ENCODE results near the gene FAM83F.

The FAM83F gene

DNA sequence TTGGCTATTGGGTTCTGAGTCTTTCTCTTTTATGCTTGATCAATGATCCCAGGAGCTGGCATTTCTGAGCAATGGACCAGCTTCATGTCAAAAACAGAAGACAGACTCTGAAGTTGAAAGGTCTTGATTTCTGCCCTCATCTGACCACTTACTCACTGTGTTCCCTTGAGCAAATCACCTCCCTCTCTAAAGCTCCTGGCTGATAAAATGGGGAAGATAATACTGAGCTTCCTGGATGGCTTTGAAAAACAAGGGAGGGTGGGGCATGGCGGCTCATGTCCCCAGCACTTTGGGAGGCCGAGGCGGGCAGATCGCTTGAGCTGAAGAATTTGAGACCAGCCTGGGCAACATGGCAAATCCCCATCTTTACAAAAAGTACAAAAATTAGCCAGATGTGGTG is 6.4 kb downstream of the FAM83F start:
- DNase-seq (ENCODE audit: low read depth in 2 of 2), result no peak
- H3K4me3 ChIP-seq (replicated peaks in 1 of 2; ENCODE audit: low read depth in 2 of 2, low read length in 2 of 2), result no peak overlapping the region

DNA sequence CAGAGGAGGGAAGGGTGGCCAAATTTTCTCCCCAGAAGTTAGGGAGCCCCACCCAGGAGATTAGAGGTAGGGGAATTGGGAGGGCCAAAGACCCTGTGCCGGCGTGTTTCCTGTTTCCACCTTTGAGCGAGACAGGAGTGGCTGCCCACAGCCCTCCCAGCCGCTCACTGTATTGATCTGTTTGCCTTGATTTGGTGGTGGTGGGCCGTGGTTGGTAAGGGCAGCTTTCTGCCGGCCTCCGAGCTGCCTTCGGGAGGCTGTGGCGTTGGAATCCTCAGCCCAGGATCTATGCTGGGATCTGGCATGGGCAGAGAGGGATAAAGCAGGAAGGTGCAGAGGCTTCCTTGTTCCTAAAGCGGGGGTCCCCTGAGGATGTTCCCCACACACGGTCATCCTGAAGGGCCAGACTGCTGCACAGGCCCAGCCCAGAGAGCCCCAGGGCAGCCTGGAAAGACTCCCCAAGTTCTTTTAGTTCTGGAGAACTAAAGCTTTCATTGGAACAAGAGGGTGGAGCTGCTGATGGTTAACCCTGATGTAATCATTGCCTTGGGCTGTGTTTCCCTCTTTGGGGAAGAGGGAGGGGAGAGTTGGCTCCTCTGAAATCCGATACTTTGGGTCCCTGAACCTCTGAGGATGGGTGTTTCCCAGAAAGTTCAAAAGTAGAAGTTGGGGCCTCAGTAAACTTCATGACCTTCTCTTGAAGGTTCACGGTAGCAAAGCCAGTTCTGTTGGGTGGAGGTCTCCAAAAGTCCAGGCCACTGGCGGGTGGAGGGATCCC is 7.2 kb downstream of the FAM83F start:
- TF ChIP-seq, protein P1, sequence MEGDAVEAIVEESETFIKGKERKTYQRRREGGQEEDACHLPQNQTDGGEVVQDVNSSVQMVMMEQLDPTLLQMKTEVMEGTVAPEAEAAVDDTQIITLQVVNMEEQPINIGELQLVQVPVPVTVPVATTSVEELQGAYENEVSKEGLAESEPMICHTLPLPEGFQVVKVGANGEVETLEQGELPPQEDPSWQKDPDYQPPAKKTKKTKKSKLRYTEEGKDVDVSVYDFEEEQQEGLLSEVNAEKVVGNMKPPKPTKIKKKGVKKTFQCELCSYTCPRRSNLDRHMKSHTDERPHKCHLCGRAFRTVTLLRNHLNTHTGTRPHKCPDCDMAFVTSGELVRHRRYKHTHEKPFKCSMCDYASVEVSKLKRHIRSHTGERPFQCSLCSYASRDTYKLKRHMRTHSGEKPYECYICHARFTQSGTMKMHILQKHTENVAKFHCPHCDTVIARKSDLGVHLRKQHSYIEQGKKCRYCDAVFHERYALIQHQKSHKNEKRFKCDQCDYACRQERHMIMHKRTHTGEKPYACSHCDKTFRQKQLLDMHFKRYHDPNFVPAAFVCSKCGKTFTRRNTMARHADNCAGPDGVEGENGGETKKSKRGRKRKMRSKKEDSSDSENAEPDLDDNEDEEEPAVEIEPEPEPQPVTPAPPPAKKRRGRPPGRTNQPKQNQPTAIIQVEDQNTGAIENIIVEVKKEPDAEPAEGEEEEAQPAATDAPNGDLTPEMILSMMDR (IDR thresholded peaks at IDR 0.05; ENCODE audit: low read depth, low read length), result no peak
- H3K4me3 ChIP-seq (replicated peaks in 1 of 2; ENCODE audit: low read depth in 2 of 2, low read length in 2 of 2), result no peak overlapping the region
- no peak for DNase-seq (ENCODE audit: low read depth in 2 of 2)

More for the DNA sequence above, 6.4 kb downstream of the FAM83F start:
- TF ChIP-seq, protein P1 (IDR thresholded peaks at IDR 0.05; ENCODE audit: low read depth, low read length), result no peak

DNA sequence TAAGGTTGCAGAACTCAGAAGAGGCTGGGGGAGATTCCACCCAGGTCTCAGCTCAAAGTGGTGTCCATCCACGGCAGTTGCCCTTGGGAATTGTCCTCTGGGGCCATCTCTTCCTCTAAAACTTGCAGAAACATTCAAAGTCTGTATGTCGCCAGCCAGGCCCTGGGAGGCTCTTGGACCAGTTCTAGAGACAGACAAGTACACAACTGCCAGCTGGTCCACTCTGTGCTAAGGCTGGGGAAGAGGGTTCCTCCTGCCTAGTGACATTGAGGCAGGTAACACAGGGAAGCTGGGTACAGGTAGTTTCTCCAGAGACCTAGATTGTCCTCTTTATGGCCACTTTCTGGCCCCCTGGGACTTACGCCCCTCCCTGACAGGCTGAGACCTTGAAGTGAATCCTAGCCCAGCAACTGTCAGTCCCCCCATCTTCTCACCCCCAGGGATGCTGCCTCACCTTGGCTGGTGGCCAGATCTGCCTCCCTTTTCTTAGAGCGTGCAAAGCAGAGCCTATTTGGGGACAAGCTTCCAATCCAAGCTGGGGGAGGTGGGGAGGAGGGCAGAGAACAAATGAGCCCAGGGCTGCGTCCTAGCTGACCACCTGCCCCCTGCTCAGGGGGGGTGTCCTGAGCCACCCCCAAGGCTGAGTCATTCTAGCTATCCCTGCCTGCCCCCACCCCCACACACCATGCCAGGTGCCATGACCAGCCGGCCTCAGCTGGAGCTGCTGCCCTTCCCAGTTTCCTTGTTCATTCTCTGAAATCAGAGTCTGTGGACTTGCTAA is 8.4 kb downstream of the FAM83F start:
- TF ChIP-seq, protein P1 (IDR thresholded peaks at IDR 0.05; ENCODE audit: low read depth, low read length), result no peak

DNA sequence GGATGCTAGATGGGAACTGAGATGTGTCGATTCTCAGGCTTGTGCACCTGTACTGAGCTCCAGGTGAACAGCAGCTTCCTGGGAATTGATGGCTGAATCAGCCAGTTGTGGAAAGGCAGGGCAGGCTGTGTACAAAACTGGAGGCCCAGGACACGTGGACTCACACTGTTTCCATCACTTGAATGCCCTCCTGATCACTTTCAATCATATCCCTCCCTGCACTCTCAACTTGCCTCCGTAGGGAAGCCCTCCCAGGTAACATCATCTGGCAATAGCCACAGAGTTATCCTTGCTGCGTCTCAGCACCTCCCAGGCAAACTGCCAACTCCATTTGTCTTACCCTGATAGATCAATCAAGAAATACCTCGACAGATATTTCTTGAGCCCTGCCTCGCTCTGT is 10.1 kb downstream of the FAM83F start:
- DNase-seq (ENCODE audit: low read depth in 2 of 2), result no peak
- no peak overlapping the region for H3K4me3 ChIP-seq (replicated peaks in 1 of 2; ENCODE audit: low read depth in 2 of 2, low read length in 2 of 2)
- TF ChIP-seq, protein P1 (IDR thresholded peaks at IDR 0.05; ENCODE audit: low read depth, low read length), result no peak

More for the DNA sequence above, 8.4 kb downstream of the FAM83F start:
- H3K4me3 ChIP-seq (replicated peaks in 1 of 2; ENCODE audit: low read depth in 2 of 2, low read length in 2 of 2), result no peak overlapping the region
- DNase-seq (ENCODE audit: low read depth in 2 of 2), result no peak

DNA sequence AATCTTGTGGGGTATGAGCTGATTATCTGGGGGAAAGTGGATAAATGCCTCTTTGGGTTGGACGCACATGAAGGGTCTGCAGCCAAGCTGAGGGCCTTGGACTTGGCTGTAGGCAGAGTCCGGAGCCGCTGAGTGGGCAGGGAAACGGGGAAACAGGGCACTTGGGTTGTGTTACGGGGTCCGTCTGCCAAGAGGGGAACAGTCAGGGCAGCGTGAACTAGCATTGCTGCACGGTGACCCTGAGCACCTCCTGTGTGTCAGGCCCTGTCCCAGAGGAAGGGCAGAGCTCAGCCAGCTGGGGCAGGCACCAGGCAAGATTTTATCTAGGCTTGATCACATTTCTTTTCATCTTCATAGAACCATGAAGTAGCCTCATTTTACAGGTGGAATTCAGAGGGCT is 11.9 kb downstream of the FAM83F start:
- no peak overlapping the region for H3K4me3 ChIP-seq (replicated peaks in 1 of 2; ENCODE audit: low read depth in 2 of 2, low read length in 2 of 2)
- DNase-seq (ENCODE audit: low read depth in 2 of 2), result no peak
- TF ChIP-seq, protein P1 (IDR thresholded peaks at IDR 0.05; ENCODE audit: low read depth, low read length), result no peak

DNA sequence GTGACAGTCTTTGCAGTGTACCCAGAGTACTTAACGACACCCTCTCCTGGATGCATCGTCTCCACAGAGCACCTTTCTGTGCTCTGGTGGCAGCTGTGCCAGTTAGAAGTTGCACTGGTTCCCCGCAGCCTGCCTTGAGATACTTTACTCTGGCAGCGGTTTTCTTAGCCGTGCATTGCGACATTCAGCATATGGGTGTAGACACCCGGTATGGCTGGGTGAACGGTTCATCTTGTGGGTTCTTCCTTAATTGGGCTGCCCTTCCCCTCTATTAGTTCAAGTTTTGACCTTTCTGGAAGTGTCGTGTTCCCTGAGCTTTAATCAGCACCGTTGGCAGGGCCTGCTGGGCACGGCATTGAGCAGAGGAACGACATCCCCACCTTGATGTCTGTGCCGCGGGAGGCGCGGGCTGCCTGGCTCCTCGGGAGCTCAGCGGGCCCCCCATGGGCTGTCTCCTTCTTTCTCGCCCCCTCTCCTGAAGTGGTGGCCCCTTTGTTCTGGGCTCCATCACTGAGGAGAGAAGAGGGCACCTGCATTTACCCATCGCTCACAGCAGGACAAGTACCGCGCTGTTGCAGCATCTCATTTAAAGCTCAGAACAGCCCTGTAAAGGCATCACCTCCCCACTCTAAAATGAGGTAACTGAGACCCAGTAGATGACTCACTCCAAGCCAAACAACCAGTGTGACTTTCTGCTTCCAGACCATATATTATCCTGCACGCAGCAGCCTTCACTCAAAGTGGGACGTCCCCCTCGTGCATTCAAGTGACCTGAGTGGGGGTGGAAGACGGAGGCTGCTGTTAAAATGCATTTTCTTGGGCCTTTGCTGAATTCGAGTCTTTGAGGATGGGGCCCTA is 13.3 kb downstream of the FAM83F start:
- DNase-seq (ENCODE audit: low read depth in 2 of 2), result no peak
- TF ChIP-seq, protein P1 (IDR thresholded peaks at IDR 0.05; ENCODE audit: low read depth, low read length), result no peak
- H3K4me3 ChIP-seq (replicated peaks in 1 of 2; ENCODE audit: low read depth in 2 of 2, low read length in 2 of 2), result no peak overlapping the region

Data from cardiac fibroblast (primary cell).